Panc1 (cell line): ENCODE results near the gene RNU1-2. TPM values are rescaled to one million over a fixed set of nuclear protein-coding genes. Genes with fewer than 3 reads are reported as not detected.
"Not testable (repeated sequence)": the region's sequence is repeated elsewhere in the genome, so short reads cannot be mapped to it uniquely, and the experiment has no call there.

Experiments used
- ATAC-seq: fragments of 200-7000 bp; cut with Tn5 transposase; 2 replicates; pipeline ENCODE4 v1.9.1; 2020; ENCODE audit warnings: mild to moderate bottlenecking, moderate library complexity
- BruUV-seq: library from RNA; stranded (reverse); fragments of 400-500 nt; replicated peaks from 2 replicates; lab custom pipeline; 2021; lab: Mats Ljungman, UMichigan
- CTCF ChIA-PET: fragments of 300-600 bp; sonication (Branson Sonifier 250); formaldehyde crosslinking; loops from one replicate; lab custom pipeline; 2022; ENCODE audit warnings: antibody characterized with exemption; lab: Charles Lee
- POLR2A ChIA-PET: fragments of 300-600 bp; sonication (Branson Sonifier 250); formaldehyde crosslinking; loops from one replicate; lab custom pipeline; 2022; ENCODE audit warnings: antibody characterized with exemption; lab: Charles Lee
- DNase-seq: peaks from one replicate; pipeline ENCODE4 v3.0.0-alpha.2; 2010; ENCODE audit warnings: low read depth, low spot score
- H3K27ac ChIP-seq: 2 replicates; pipeline ENCODE4 v1.5.1; 2011; ENCODE audit warnings: mild to moderate bottlenecking, low read length, inconsistent platforms
- H3K27me3 ChIP-seq: fragments of 200-500 bp; sonication (Bioruptor generic); 2 replicates; pipeline ENCODE4 v1.6.0; 2014; ENCODE audit warnings: low read length, inconsistent platforms; ENCODE audit not compliant: control insufficient read depth, insufficient read depth
- H3K36me3 ChIP-seq: fragments of 200-500 bp; sonication (Bioruptor generic); 2 replicates; pipeline ENCODE4 v1.5.1; 2014; ENCODE audit warnings: inconsistent platforms, mild to moderate bottlenecking, low read length, moderate library complexity; ENCODE audit not compliant: control insufficient read depth, insufficient read depth
- H3K4me1 ChIP-seq: 2 replicates; pipeline ENCODE4 v1.5.1; 2011; ENCODE audit warnings: inconsistent platforms, mild to moderate bottlenecking, low read length, moderate library complexity; ENCODE audit not compliant: control insufficient read depth, insufficient read depth
- H3K4me3 ChIP-seq, 2 experiments: 2 replicates each; pipeline ENCODE4 v1.5.1; 2011 to 2012; ENCODE audit warnings: low read depth in 2 of 2, low read length in 2 of 2, mild to moderate bottlenecking in 2 of 2, inconsistent platforms in 1 of 2, moderate library complexity in 1 of 2
- H3K9me3 ChIP-seq: fragments of 200-500 bp; sonication (Bioruptor generic); 2 replicates; pipeline ENCODE4 v1.5.1; 2014; ENCODE audit warnings: low read depth, mild to moderate bottlenecking, inconsistent platforms, low read length, moderate library complexity; ENCODE audit not compliant: control insufficient read depth, insufficient read depth
- CTCF ChIP-seq: fragments of 450-650 bp; IDR thresholded peaks from 2 replicates; pipeline ENCODE4 v1.5.1; 2017; ENCODE audit warnings: mild to moderate bottlenecking
- POLR2AphosphoS5 ChIP-seq: IDR thresholded peaks from 2 replicates; pipeline ENCODE4 v1.6.1; 2012; ENCODE audit warnings: mild to moderate bottlenecking, low read depth, low read length, moderate library complexity
- SIN3A ChIP-seq: IDR thresholded peaks from 2 replicates; pipeline ENCODE4 v1.6.1; 2012; ENCODE audit warnings: low read depth, mild to moderate bottlenecking, low read length, moderate library complexity, borderline replicate concordance; ENCODE audit not compliant: insufficient read depth
- TCF7L2 ChIP-seq: IDR thresholded peaks from 2 replicates; pipeline ENCODE4 v1.6.1; 2011; ENCODE audit warnings: mild to moderate bottlenecking, low read depth, low read length, inconsistent platforms
- in situ Hi-C: cut with HindIII; loops from 2 replicates; pipeline ENCODE4 v1.10.0; 2016; ENCODE audit warnings: low sequenced_read_pairs, low pct_unique_long_range_greater_than_20kb
- intact Hi-C: fragments of 100-400 bp; cut with micrococcal nuclease; formaldehyde crosslinking; loops from one replicate; pipeline ENCODE4 v1.10.0; 2022; ENCODE audit not compliant: unreplicated experiment
- total RNA-seq: library from RNA; stranded (reverse); gene quantifications from one replicate; pipeline ENCODE4 v1.2.1, GENCODE V29; 2021; ENCODE audit not compliant: unreplicated experiment
- TF ChIP-seq, protein P1 (sequence below), 2 experiments: IDR thresholded peaks; 2 replicates each; pipeline ENCODE4 v1.6.1; 2011 to 2012; ENCODE audit warnings: low read depth in 2 of 2, control low read depth in 1 of 2, low read length in 1 of 2, mild to moderate bottlenecking in 1 of 2, moderate library complexity in 1 of 2; ENCODE audit not compliant: insufficient read depth in 1 of 2

RNU1-2 gene
- total RNA-seq, 1 experiment from 2014 or later = 1,290 TPM

DNA sequence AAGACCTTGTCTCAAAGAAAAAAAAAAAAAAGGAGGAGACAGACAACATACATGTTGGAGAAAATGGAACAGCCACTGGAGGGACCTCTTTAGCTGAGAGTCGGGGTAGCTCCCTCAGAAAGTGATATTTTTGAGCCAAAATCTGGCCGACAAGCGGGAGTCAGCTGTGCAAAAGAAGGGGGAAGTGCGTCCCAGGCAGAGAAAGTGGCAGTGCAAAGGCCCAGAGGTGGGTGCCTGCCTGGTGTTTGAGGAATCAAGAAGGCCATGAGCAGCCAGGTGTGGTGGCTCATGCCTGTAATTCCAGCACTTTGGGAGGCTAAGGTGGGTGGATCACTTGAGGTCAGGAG is 19.8 kb downstream of the RNU1-2 start:
- intact Hi-C loops = no loop called here
- Histone ChIP-seq H3K27me3 (no peaks in the 10 kb centered on the region), H3K4me1 (no peaks in the 10 kb centered on the region), H3K36me3 (no peaks in the 10 kb centered on the region), H3K4me3 (no peak overlapping the region), H3K9me3 (no peaks in the 10 kb centered on the region), H3K27ac (no peak overlapping the region)
- CTCF ChIA-PET = no interaction called here
- BruUV-seq = no TSS peak
- TF ChIP-seq TCF7L2 (no peak), POLR2AphosphoS5 (no peak), CTCF (no peak), SIN3A (no peak)
- TF ChIP-seq, protein P1, sequence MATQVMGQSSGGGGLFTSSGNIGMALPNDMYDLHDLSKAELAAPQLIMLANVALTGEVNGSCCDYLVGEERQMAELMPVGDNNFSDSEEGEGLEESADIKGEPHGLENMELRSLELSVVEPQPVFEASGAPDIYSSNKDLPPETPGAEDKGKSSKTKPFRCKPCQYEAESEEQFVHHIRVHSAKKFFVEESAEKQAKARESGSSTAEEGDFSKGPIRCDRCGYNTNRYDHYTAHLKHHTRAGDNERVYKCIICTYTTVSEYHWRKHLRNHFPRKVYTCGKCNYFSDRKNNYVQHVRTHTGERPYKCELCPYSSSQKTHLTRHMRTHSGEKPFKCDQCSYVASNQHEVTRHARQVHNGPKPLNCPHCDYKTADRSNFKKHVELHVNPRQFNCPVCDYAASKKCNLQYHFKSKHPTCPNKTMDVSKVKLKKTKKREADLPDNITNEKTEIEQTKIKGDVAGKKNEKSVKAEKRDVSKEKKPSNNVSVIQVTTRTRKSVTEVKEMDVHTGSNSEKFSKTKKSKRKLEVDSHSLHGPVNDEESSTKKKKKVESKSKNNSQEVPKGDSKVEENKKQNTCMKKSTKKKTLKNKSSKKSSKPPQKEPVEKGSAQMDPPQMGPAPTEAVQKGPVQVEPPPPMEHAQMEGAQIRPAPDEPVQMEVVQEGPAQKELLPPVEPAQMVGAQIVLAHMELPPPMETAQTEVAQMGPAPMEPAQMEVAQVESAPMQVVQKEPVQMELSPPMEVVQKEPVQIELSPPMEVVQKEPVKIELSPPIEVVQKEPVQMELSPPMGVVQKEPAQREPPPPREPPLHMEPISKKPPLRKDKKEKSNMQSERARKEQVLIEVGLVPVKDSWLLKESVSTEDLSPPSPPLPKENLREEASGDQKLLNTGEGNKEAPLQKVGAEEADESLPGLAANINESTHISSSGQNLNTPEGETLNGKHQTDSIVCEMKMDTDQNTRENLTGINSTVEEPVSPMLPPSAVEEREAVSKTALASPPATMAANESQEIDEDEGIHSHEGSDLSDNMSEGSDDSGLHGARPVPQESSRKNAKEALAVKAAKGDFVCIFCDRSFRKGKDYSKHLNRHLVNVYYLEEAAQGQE (IDR thresholded peaks at IDR 0.05; ENCODE audit: insufficient read depth in 1 of 2, low read depth in 2 of 2, low read length in 1 of 2) = no peak
- no peak for DNase-seq
- no peak for ATAC-seq
- in situ Hi-C loops = no loop called here
- POLR2A ChIA-PET = no interaction called here

GRCh38 chr1:16916036-16916880 is 20.5 kb downstream of the RNU1-2 start:
- intact Hi-C loops, BruUV-seq: not testable (repeated sequence)

GRCh38 chr1:16918371-16918770 is 22.6 kb downstream of the RNU1-2 start:
- DNase-seq (no peak), ATAC-seq (no peak)
- ChIA-PET CTCF (interaction anchor here (0.6 kb wide), 1 partner anchor 103 kb away, joined by 5 read pairs; no protein-coding TSS in a partner anchor), POLR2A (no interaction called here)
- intact Hi-C loops (no loop called here), in situ Hi-C loops (no loop called here)
- Histone ChIP-seq H3K36me3 (no peaks in the 10 kb centered on the region), H3K27ac (no peak overlapping the region), H3K4me1 (no peaks in the 10 kb centered on the region), H3K4me3 (no peak overlapping the region), H3K27me3 (no peaks in the 10 kb centered on the region), H3K9me3 (no peaks in the 10 kb centered on the region)
- no TSS peak for BruUV-seq
- TF ChIP-seq POLR2AphosphoS5 = no peak
- TF ChIP-seq TCF7L2 = no peak
- TF ChIP-seq, protein P1 (IDR thresholded peaks at IDR 0.05; ENCODE audit: insufficient read depth in 1 of 2, low read depth in 2 of 2, low read length in 1 of 2) = no peak
- no peak for TF ChIP-seq CTCF
- no peak for TF ChIP-seq SIN3A

More at GRCh38 chr1:16916036-16916880, 20.5 kb downstream of the RNU1-2 start:
- H3K27me3 ChIP-seq, H3K4me1 ChIP-seq, H3K36me3 ChIP-seq, DNase-seq, H3K4me3 ChIP-seq, CTCF ChIA-PET, H3K27ac ChIP-seq, in situ Hi-C loops, ATAC-seq, H3K9me3 ChIP-seq: not testable (repeated sequence)
- POLR2A ChIA-PET = interaction anchor here (0.5 kb wide), 1 partner anchor 15 kb away, joined by 4 read pairs; no protein-coding TSS in a partner anchor
